ENCODE data around the gene OXT.

Gene OXT

GRCh38 chr20:3119044-3119443 lies 47.6 kb downstream of the OXT start:
- TF ChIP-seq CTCF (IDR thresholded peaks at IDR 0.05; ENCODE audit: low read length, missing control alignments): no peak
- H3K4me3 ChIP-seq (replicated peaks; ENCODE audit: low read depth, low read length): no peak overlapping the region
- peak; percentile 37 for DNase-seq (ENCODE audit: low read depth)

- DNase-seq (ENCODE audit: low read depth): no peak
- TF ChIP-seq CTCF (IDR thresholded peaks at IDR 0.05; ENCODE audit: low read length, missing control alignments): no peak
- H3K4me3 ChIP-seq (replicated peaks; ENCODE audit: low read depth, low read length): no peak overlapping the region
These were observed 50.0 kb downstream of the OXT start for GRCh38 chr20:3121271-3121911.
